ENCODE results near the gene GABRB2.

Gene GABRB2

GRCh38 chr5:161391724-161392123 lies 154.8 kb downstream of the GABRB2 start:
- in situ Hi-C loops (cut with MboI; ENCODE audit: low sequenced_read_pairs) = no loop called here

- in situ Hi-C loops (cut with MboI; ENCODE audit: low sequenced_read_pairs) = no loop called here
Measured at GRCh38 chr5:161391016-161391415, 155.5 kb downstream of the GABRB2 start.

GRCh38 chr5:161387121-161387520 lies 159.4 kb downstream of the GABRB2 start:
- in situ Hi-C loops (cut with MboI; ENCODE audit: low sequenced_read_pairs) = no loop called here

- in situ Hi-C loops (cut with MboI; ENCODE audit: low sequenced_read_pairs) = no loop called here
Measured at GRCh38 chr5:161385027-161385426, 161.5 kb downstream of the GABRB2 start.

- in situ Hi-C loops (cut with MboI; ENCODE audit: low sequenced_read_pairs) = no loop called here
Measured at GRCh38 chr5:161382685-161383084, 163.8 kb downstream of the GABRB2 start.

- in situ Hi-C loops (cut with MboI; ENCODE audit: low sequenced_read_pairs) = no loop called here
Measured at GRCh38 chr5:161380486-161380885, 166.0 kb downstream of the GABRB2 start.

GRCh38 chr5:161378701-161379100 lies 167.8 kb downstream of the GABRB2 start:
- in situ Hi-C loops (cut with MboI; ENCODE audit: low sequenced_read_pairs) = no loop called here

GRCh38 chr5:161376034-161376433 lies 170.5 kb downstream of the GABRB2 start:
- in situ Hi-C loops (cut with MboI; ENCODE audit: low sequenced_read_pairs) = no loop called here

- in situ Hi-C loops (cut with MboI; ENCODE audit: low sequenced_read_pairs) = no loop called here
Measured at GRCh38 chr5:161373345-161373707, 173.2 kb downstream of the GABRB2 start.

- in situ Hi-C loops (cut with MboI; ENCODE audit: low sequenced_read_pairs) = no loop called here
Measured at GRCh38 chr5:161372682-161373344, 173.7 kb downstream of the GABRB2 start.

- in situ Hi-C loops (cut with MboI; ENCODE audit: low sequenced_read_pairs) = no loop called here
Measured at GRCh38 chr5:161369022-161369421, 177.5 kb downstream of the GABRB2 start.

GRCh38 chr5:161358446-161358845 lies 188.1 kb downstream of the GABRB2 start:
- in situ Hi-C loops (cut with MboI; ENCODE audit: low sequenced_read_pairs) = no loop called here

GRCh38 chr5:161344234-161344633 lies 202.3 kb downstream of the GABRB2 start:
- in situ Hi-C loops (cut with MboI; ENCODE audit: low sequenced_read_pairs) = no loop called here

GRCh38 chr5:161342886-161343285 lies 203.6 kb downstream of the GABRB2 start:
- in situ Hi-C loops (cut with MboI; ENCODE audit: low sequenced_read_pairs) = no loop called here

GRCh38 chr5:161340012-161340411 lies 206.5 kb downstream of the GABRB2 start:
- in situ Hi-C loops (cut with MboI; ENCODE audit: low sequenced_read_pairs) = no loop called here

GRCh38 chr5:161333194-161333880 lies 213.2 kb downstream of the GABRB2 start:
- in situ Hi-C loops (cut with MboI; ENCODE audit: low sequenced_read_pairs) = no loop called here

GRCh38 chr5:161332343-161332742 lies 214.2 kb downstream of the GABRB2 start:
- in situ Hi-C loops (cut with MboI; ENCODE audit: low sequenced_read_pairs) = no loop called here

- in situ Hi-C loops (cut with MboI; ENCODE audit: low sequenced_read_pairs) = no loop called here
Measured at GRCh38 chr5:161314033-161314432, 232.5 kb downstream of the GABRB2 start.

- in situ Hi-C loops (cut with MboI; ENCODE audit: low sequenced_read_pairs) = no loop called here
Measured at GRCh38 chr5:161312882-161313281, 233.6 kb downstream of the GABRB2 start.

- in situ Hi-C loops (cut with MboI; ENCODE audit: low sequenced_read_pairs) = no loop called here
Measured at GRCh38 chr5:161311965-161312364, 234.6 kb downstream of the GABRB2 start.

- in situ Hi-C loops (cut with MboI; ENCODE audit: low sequenced_read_pairs) = no loop called here
Measured at GRCh38 chr5:161311146-161311708, 235.3 kb downstream of the GABRB2 start.

GRCh38 chr5:161306351-161306995 lies 240.1 kb downstream of the GABRB2 start:
- in situ Hi-C loops (cut with MboI; ENCODE audit: low sequenced_read_pairs) = no loop called here
